ENCODE data around the gene SYNE1.

SYNE1 gene

DNA sequence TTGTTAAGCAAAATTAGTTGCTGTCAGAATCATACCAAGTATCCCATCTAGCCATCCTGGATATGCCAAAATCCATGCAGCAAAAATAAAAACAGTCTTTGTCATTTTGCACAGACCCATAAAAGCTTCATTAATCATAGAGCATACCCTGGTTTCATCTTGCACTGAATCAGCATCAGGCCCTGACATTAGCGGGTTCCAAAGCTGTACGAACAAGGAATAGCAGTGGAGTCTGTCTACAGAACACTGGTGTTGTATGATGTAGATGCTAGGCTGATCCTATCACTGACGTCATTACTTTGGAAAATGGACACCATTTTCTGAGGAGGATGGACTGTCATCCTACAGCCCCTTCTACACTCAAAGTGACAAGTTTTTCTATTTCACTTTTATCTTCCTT, 514.1 kb downstream of the SYNE1 start:
- in situ Hi-C loops (cut with HindIII; ENCODE audit: low sequenced_read_pairs), result no loop called here
- H3K4me3 ChIP-seq (ENCODE audit: low read depth, low read length), result no peak overlapping the region
- no peak for TF ChIP-seq CTCF (IDR thresholded peaks at IDR 0.05; ENCODE audit: low read depth, low read length)
- DNase-seq (ENCODE audit: low read depth, low spot score), result no peak

- H3K4me3 ChIP-seq (ENCODE audit: low read depth, low read length), result no peak overlapping the region
- DNase-seq (ENCODE audit: low read depth, low spot score), result no peak
- in situ Hi-C loops (cut with HindIII; ENCODE audit: low sequenced_read_pairs), result no loop called here
- TF ChIP-seq CTCF (IDR thresholded peaks at IDR 0.05; ENCODE audit: low read depth, low read length), result no peak
Observed at GRCh38 chr6:152122434-152122833, 514.7 kb downstream of the SYNE1 start.

GRCh38 chr6:152121910-152122309, 515.3 kb downstream of the SYNE1 start:
- no peak for TF ChIP-seq CTCF (IDR thresholded peaks at IDR 0.05; ENCODE audit: low read depth, low read length)
- no peak overlapping the region for H3K4me3 ChIP-seq (ENCODE audit: low read depth, low read length)
- DNase-seq (ENCODE audit: low read depth, low spot score), result no peak
- in situ Hi-C loops (cut with HindIII; ENCODE audit: low sequenced_read_pairs), result no loop called here

- no peak for TF ChIP-seq CTCF (IDR thresholded peaks at IDR 0.05; ENCODE audit: low read depth, low read length)
- in situ Hi-C loops (cut with HindIII; ENCODE audit: low sequenced_read_pairs), result no loop called here
- no peak for DNase-seq (ENCODE audit: low read depth, low spot score)
Observed at GRCh38 chr6:152119831-152120230, 517.3 kb downstream of the SYNE1 start.

DNA sequence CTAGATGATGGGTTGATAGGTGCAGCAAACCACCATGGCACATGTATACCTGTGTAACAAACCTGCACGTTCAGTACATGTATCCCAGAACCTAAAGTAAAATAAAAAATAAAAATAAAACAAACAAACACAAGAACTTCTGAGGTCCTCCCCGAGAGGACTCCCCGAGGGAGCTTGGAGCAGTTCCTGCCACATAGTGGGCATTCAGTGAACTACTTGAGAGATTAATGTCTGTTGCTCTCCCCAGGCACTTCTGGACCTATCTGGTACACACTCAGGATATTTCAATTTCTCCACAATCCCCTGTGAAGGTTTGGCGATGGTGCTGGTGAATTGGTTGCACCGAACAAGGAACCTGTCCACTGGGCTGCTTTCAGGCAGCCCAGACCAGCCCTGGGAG, 518.5 kb downstream of the SYNE1 start:
- TF ChIP-seq CTCF (IDR thresholded peaks at IDR 0.05; ENCODE audit: low read depth, low read length), result no peak
- in situ Hi-C loops (cut with HindIII; ENCODE audit: low sequenced_read_pairs), result no loop called here
- DNase-seq (ENCODE audit: low read depth, low spot score), result no peak
- H3K4me3 ChIP-seq (ENCODE audit: low read depth, low read length), result no peak overlapping the region

More at GRCh38 chr6:152119831-152120230, 517.3 kb downstream of the SYNE1 start:
- H3K4me3 ChIP-seq (ENCODE audit: low read depth, low read length), result no peak overlapping the region

DNA sequence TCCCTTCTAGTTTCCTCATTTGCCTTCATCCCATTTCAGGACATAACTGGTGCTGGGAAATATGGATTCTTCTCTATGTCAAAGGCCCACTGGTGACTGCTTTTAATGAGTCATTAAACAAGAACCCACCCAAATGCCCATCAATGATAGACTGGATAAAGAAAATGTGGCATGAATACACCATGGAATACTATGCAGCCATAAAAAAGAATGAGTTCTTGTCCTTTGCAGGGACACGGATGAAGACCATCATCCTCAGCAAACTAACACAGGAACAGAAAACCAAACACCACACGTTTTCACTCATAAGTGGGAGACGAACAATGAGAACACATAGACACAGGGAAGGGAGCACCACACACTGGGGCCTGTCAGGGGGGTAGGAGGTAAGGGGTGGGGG, 518.9 kb downstream of the SYNE1 start:
- no peak overlapping the region for H3K4me3 ChIP-seq (ENCODE audit: low read depth, low read length)
- no peak for DNase-seq (ENCODE audit: low read depth, low spot score)
- in situ Hi-C loops (cut with HindIII; ENCODE audit: low sequenced_read_pairs), result no loop called here
- TF ChIP-seq CTCF (IDR thresholded peaks at IDR 0.05; ENCODE audit: low read depth, low read length), result no peak

Data from astrocyte of the spinal cord (primary cell).